Gastrocnemius medialis (tissue), 4 donors: ENCODE data around the gene SLC45A1. TPM values are rescaled to one million over a fixed set of nuclear protein-coding genes. Genes with fewer than 3 reads are reported as not detected.

ENCODE experiments used
- ATAC-seq, 2 donors: fragments of 150-250 bp; one replicate each; pipeline ENCODE4 v1.9.1; 2016
- DNase-seq, 2 donors: peaks; one replicate each; pipeline ENCODE4 v3.0.0-alpha.2; 2019
- H3K27ac ChIP-seq, 4 donors: fragments of 200-600 bp; sonication (generic); 1 replicate in 1 of 4; 2 replicates in 3 of 4; pipeline ENCODE4 v1.5.1; 2016 to 2018; ENCODE audit warnings: mild to moderate bottlenecking in 2 of 4, moderate library complexity in 1 of 4
- H3K27me3 ChIP-seq, 3 donors: fragments of 200-600 bp; sonication (generic) in 2 of 3; 1 replicate in 1 of 3; 2 replicates in 2 of 3; pipeline versions ENCODE4 v1.5.1 to v1.6.0; 2016 to 2019; ENCODE audit warnings: mild to moderate bottlenecking in 1 of 3, moderate library complexity in 1 of 3
- H3K36me3 ChIP-seq, 2 donors: fragments of 200-600 bp; sonication (generic) in 1 of 2; one replicate each; pipeline ENCODE4 v1.5.1; 2017 to 2018
- H3K4me1 ChIP-seq, 2 donors: fragments of 200-600 bp; sonication (generic) in 1 of 2; one replicate each; pipeline ENCODE4 v1.5.1; 2016 to 2017; ENCODE audit warnings: mild to moderate bottlenecking in 2 of 2
- H3K4me3 ChIP-seq, 4 donors: fragments of 200-600 bp; sonication (generic) in 3 of 4; 1 replicate in 1 of 4; 2 replicates in 3 of 4; pipeline ENCODE4 v1.5.1; 2016 to 2019; ENCODE audit warnings: mild to moderate bottlenecking in 2 of 4
- H3K9me3 ChIP-seq, 3 donors: fragments of 200-600 bp; sonication (generic) in 2 of 3; 1 replicate in 1 of 3; 2 replicates in 2 of 3; pipeline ENCODE4 v1.5.1; 2016 to 2019
- CTCF ChIP-seq, 5 experiments: fragments of 450-650 bp in 3 of 5; fragments of 200-600 bp in 2 of 5; sonication (generic) in 2 of 5; IDR thresholded peaks in 4 of 5; conservative IDR thresholded peaks in 1 of 5; 1 replicate in 4 of 5; 2 replicates in 1 of 5; pipeline ENCODE4 v1.5.1; 2016 to 2019; ENCODE audit warnings: antibody characterized with exemption in 5 of 5, mild to moderate bottlenecking in 3 of 5, moderate library complexity in 3 of 5
- POLR2A ChIP-seq, 2 donors: fragments of 450-650 bp; IDR thresholded peaks; one replicate each; pipeline ENCODE4 v1.6.1; 2017; ENCODE audit warnings: antibody characterized with exemption in 2 of 2, mild to moderate bottlenecking in 2 of 2, moderate library complexity in 2 of 2
- in situ Hi-C, 4 donors: fragments of 200-750 bp; cut with MboI; loops; one replicate each; pipeline versions ENCODE4 v1.15.0 to v1.8.0; 2017; ENCODE audit warnings: low sequenced_read_pairs in 4 of 4
- intact Hi-C: fragments of 100-400 bp; cut with DNase I; formaldehyde crosslinking; loops from one replicate; pipeline ENCODE4 v1.15.1; 2023; ENCODE audit warnings: low total_unique reads
- total RNA-seq, 4 donors: library from RNA; depleted of rRNA; stranded (reverse); fragments of >200 nt; gene quantifications; one replicate each; pipeline versions ENCODE4 v1.1.0 to v1.2.3, GENCODE V29; 2016

SLC45A1 gene
- total RNA-seq, 4 donors from 2014 or later, result 0.56 to 2.9 (median 0.68) TPM

- H3K4me1 ChIP-seq, result peaks cover 24 to 39% of the 10 kb centered on the region in 2 donors
- intact Hi-C loops, result loop anchor here (1.0 to 2.0 kb wide), 2 partner anchors 367 to 374 kb away; no protein-coding TSS in a partner anchor
- H3K36me3 ChIP-seq, result peaks cover 0 to 19% of the 10 kb centered on the region in 2 donors
- H3K27ac ChIP-seq, result peak overlapping the region; percentile 35 to 68 (median 60)
- TF ChIP-seq POLR2A (IDR thresholded peaks at IDR 0.05), result no peak
- no peak for TF ChIP-seq CTCF (IDR thresholded peaks at IDR 0.05 in 4 of 5, conservative IDR thresholded peaks at IDR 0.05 in 1 of 5)
- ATAC-seq, result peak in 1 of 2 donors; percentile 4
- no peak overlapping the region for H3K4me3 ChIP-seq
- in situ Hi-C loops, result loop anchor here (10.0 kb wide), 2 partner anchors 365 to 375 kb away; no protein-coding TSS in a partner anchor
- H3K27me3 ChIP-seq, result no peaks in the 10 kb centered on the region
- DNase-seq, result no peak
- no peaks in the 10 kb centered on the region for H3K9me3 ChIP-seq
Observed at GRCh38 chr1:8349473-8349865, 31.6 kb downstream of the SLC45A1 start.

GRCh38 chr1:8349961-8350360 lies 32.0 kb downstream of the SLC45A1 start:
- in situ Hi-C loops (loop anchor here (10.0 kb wide), 2 partner anchors 365 to 375 kb away; no protein-coding TSS in a partner anchor), intact Hi-C loops (loop anchor here (1.0 to 2.0 kb wide), 2 partner anchors 367 to 375 kb away; no protein-coding TSS in a partner anchor)
- ATAC-seq (peak; percentile 12 to 17), DNase-seq (peak in 1 of 2 donors; percentile 65)
- TF ChIP-seq CTCF (IDR thresholded peaks at IDR 0.05 in 4 of 5, conservative IDR thresholded peaks at IDR 0.05 in 1 of 5) (no peak), POLR2A (IDR thresholded peaks at IDR 0.05) (no peak)
- Histone ChIP-seq H3K36me3 (peaks cover 0 to 24% of the 10 kb centered on the region in 2 donors), H3K27me3 (no peaks in the 10 kb centered on the region), H3K4me3 (no peak overlapping the region), H3K9me3 (no peaks in the 10 kb centered on the region), H3K27ac (peak overlapping the region; percentile 35 to 68 (median 60)), H3K4me1 (peaks cover 24 to 43% of the 10 kb centered on the region in 2 donors)

DNA sequence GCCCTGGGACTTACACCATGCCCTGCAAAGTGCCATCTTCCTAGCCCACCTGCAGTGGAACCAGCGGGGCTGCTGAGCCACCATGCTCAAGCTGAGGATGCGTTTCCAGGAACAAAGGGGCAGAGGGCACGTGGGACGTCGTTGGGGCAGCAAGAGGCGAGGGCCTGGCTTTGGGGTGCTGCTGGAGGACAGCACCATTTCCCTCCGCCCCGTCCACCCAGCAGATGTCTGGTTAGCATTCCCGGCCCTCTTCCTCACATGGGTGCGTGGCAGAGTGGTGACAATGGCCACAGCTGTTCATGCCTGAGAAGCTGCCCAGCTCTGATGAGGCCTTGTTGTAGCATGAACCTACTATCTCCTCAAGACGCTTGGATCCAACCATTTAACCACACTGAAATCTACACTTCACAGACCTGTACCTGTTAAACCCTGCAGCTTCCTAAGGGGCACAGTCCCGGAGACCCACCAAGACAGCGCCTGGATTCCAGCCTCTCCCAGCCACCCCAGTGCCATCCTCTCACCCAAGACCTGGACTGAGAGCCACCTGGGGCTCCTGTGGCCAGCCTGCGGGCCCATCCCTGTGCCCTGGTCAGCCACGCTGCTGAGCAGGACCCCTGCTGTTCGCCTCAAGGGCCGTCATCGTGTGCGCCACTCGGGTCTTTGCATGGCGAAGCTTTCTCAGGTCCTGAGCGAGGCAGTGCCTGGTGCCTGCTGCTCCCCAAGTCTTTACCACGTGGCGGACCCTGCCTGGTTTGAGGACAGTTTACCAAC lies 33.2 kb downstream of the SLC45A1 start:
- H3K36me3 ChIP-seq, result peaks cover 0 to 35% of the 10 kb centered on the region in 2 donors
- peak in 1 of 2 donors; percentile 7 for ATAC-seq

DNA sequence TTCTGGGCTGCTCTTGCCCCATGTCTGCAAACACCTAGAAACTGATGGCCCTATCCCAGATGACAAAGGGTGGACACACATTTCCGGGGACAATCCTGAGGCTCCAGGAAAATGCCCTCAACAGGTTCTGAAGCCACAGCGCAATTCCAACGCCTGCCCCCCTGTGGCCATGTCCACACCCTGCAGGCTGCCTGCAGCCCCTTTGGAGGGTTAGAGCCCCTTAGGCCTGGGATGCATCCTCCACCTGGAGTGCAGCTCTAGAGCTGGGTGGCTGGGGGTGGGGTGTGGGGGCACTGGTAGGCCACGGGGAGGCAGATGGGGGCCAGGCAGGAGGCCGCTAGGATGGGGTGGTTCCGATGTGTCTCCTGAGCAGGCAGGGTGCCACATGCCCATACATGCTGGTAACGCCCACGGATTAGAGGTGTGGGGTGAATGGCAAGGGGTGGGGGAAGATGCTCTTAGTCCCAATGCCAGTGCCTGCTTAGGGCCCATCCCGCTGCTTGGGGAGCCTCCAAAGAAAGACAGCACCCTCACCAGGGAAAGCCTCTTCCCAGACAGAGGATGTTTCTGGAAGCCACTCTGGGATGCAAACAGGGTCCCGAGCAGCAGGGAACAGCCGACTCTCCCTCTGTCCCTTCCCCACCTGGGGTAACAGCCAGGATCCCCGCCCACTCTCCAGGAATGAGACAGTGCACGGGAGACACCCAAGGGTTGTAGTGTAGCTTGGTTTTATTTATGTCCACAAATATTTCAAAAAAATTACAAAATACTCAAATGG lies 34.0 kb downstream of the SLC45A1 start:
- no peaks in the 10 kb centered on the region for H3K27me3 ChIP-seq
- H3K27ac ChIP-seq, result peak overlapping the region; percentile 64 to 95 (median 74)
- no peak overlapping the region for H3K4me3 ChIP-seq
- ATAC-seq (no peak), DNase-seq (peak in 1 of 2 donors; percentile 40)
- intact Hi-C loops (no loop called here), in situ Hi-C loops (no loop called here)
- peaks cover 34 to 43% of the 10 kb centered on the region in 2 donors for H3K4me1 ChIP-seq
- H3K36me3 ChIP-seq, result peaks cover 0 to 43% of the 10 kb centered on the region in 2 donors
- H3K9me3 ChIP-seq, result no peaks in the 10 kb centered on the region
- TF ChIP-seq CTCF (IDR thresholded peaks at IDR 0.05 in 4 of 5, conservative IDR thresholded peaks at IDR 0.05 in 1 of 5) (peak; percentile 45 to 72 (median 66)), POLR2A (IDR thresholded peaks at IDR 0.05) (no peak)

More for the DNA sequence above, 33.2 kb downstream of the SLC45A1 start:
- no peak for TF ChIP-seq POLR2A (IDR thresholded peaks at IDR 0.05)
- no peak for TF ChIP-seq CTCF (IDR thresholded peaks at IDR 0.05 in 4 of 5, conservative IDR thresholded peaks at IDR 0.05 in 1 of 5)
- H3K27ac ChIP-seq, result peak overlapping the region; percentile 38 to 75 (median 58)
- in situ Hi-C loops, result no loop called here
- DNase-seq, result no peak
- H3K9me3 ChIP-seq, result no peaks in the 10 kb centered on the region
- peaks cover 29 to 43% of the 10 kb centered on the region in 2 donors for H3K4me1 ChIP-seq
- no peak overlapping the region for H3K4me3 ChIP-seq
- no peaks in the 10 kb centered on the region for H3K27me3 ChIP-seq
- intact Hi-C loops, result no loop called here
